ENCODE measurements around the gene OMP. TPM values are rescaled to one million over a fixed set of nuclear protein-coding genes. Genes with fewer than 3 reads are reported as not detected.

The OMP gene
- total RNA-seq, 4 donors from 2014 or later, result not detected

- Histone ChIP-seq H3K36me3 (peaks cover 0 to 14% (median 2%) of the 10 kb centered on the region in 4 donors), H3K9me3 (no peaks in the 10 kb centered on the region), H3K4me3 (no peak overlapping the region), H3K27ac (replicated peaks in 1 of 4) (no peak overlapping the region), H3K4me1 (peaks cover 0 to 39% (median 6%) of the 10 kb centered on the region in 4 donors), H3K27me3 (no peaks in the 10 kb centered on the region)
- no peak for DNase-seq (ENCODE audit: extremely low spot score)
- 100% methylated on average over 2 of the region's 3 CpGs for WGBS
- TF ChIP-seq POLR2A (IDR thresholded peaks at IDR 0.05; ENCODE audit: low read depth), result no peak
- TF ChIP-seq CTCF (IDR thresholded peaks at IDR 0.05), result no peak
- TF ChIP-seq EP300 (IDR thresholded peaks at IDR 0.05), result no peak
- no peak for TF ChIP-seq POLR2AphosphoS5 (IDR thresholded peaks at IDR 0.05)
- intact Hi-C loops (cut with DNase I), result loop anchor here (5.0 kb wide), 1 partner anchor 167 kb away; no protein-coding TSS in a partner anchor
Observed at GRCh38 chr11:77089004-77089545, 13.6 kb upstream of the OMP start.

- Histone ChIP-seq H3K4me1 (peaks cover 4 to 39% (median 6%) of the 10 kb centered on the region in 4 donors), H3K27me3 (no peaks in the 10 kb centered on the region), H3K36me3 (peaks cover 0 to 18% (median under 1%) of the 10 kb centered on the region in 4 donors), H3K4me3 (no peak overlapping the region), H3K9me3 (no peaks in the 10 kb centered on the region), H3K27ac (replicated peaks in 1 of 4) (no peak overlapping the region)
- no peak for DNase-seq (ENCODE audit: extremely low spot score)
- intact Hi-C loops (cut with DNase I), result loop anchor here (1.0 kb wide), 1 partner anchor 42 kb away; no protein-coding TSS in a partner anchor
- TF ChIP-seq POLR2A (IDR thresholded peaks at IDR 0.05; ENCODE audit: low read depth), result no peak
- TF ChIP-seq CTCF (IDR thresholded peaks at IDR 0.05), result no peak
- no peak for TF ChIP-seq EP300 (IDR thresholded peaks at IDR 0.05)
- TF ChIP-seq POLR2AphosphoS5 (IDR thresholded peaks at IDR 0.05), result no peak
- 80% methylated on average over 4 of the region's 4 CpGs for WGBS
Observed at GRCh38 chr11:77090046-77090372, 12.6 kb upstream of the OMP start.

- no peaks in the 10 kb centered on the region for H3K27me3 ChIP-seq
- 63% methylated on average over 12 of the region's 13 CpGs for WGBS
- no peak overlapping the region for H3K27ac ChIP-seq (replicated peaks in 1 of 4)
- no peak overlapping the region for H3K4me3 ChIP-seq
- H3K9me3 ChIP-seq, result no peaks in the 10 kb centered on the region
- no peak for DNase-seq (ENCODE audit: extremely low spot score)
- intact Hi-C loops (cut with DNase I), result loop anchor here (1.0 kb wide), 1 partner anchor 42 kb away; no protein-coding TSS in a partner anchor
- H3K36me3 ChIP-seq, result peaks cover 0 to 17% (median 0%) of the 10 kb centered on the region in 4 donors
- no peak for TF ChIP-seq EP300 (IDR thresholded peaks at IDR 0.05)
- H3K4me1 ChIP-seq, result peaks cover 4 to 43% (median 6%) of the 10 kb centered on the region in 4 donors
Observed at GRCh38 chr11:77090373-77091111, 12.1 kb upstream of the OMP start.

- H3K4me1 ChIP-seq, result peaks cover 4 to 35% (median 6%) of the 10 kb centered on the region in 4 donors
- no peaks in the 10 kb centered on the region for H3K9me3 ChIP-seq
- H3K27ac ChIP-seq (replicated peaks in 1 of 4), result no peak overlapping the region
- no peak for DNase-seq (ENCODE audit: extremely low spot score)
- H3K36me3 ChIP-seq, result peaks cover 0 to 13% (median 0%) of the 10 kb centered on the region in 4 donors
- no peak overlapping the region for H3K4me3 ChIP-seq
- TF ChIP-seq POLR2A (IDR thresholded peaks at IDR 0.05; ENCODE audit: low read depth) (no peak), CTCF (IDR thresholded peaks at IDR 0.05) (peak; percentile 88 to 95 (median 94)), EP300 (IDR thresholded peaks at IDR 0.05) (no peak), POLR2AphosphoS5 (IDR thresholded peaks at IDR 0.05) (peak in 1 of 2 donors; percentile 55)
- WGBS, result 37% methylated on average over 6 of the region's 9 CpGs
- H3K27me3 ChIP-seq, result no peaks in the 10 kb centered on the region
- intact Hi-C loops (cut with DNase I), result no loop called here
Observed at GRCh38 chr11:77091146-77091940, 11.3 kb upstream of the OMP start.

- Histone ChIP-seq H3K27ac (replicated peaks in 1 of 4) (no peak overlapping the region), H3K9me3 (no peaks in the 10 kb centered on the region), H3K4me3 (no peak overlapping the region), H3K27me3 (no peaks in the 10 kb centered on the region), H3K36me3 (peaks cover 0 to 9% (median 0%) of the 10 kb centered on the region in 4 donors), H3K4me1 (peaks cover 4 to 27% (median 6%) of the 10 kb centered on the region in 4 donors)
- intact Hi-C loops (cut with DNase I), result no loop called here
- DNase-seq (ENCODE audit: extremely low spot score), result no peak
- WGBS, result 55% methylated on average over 7 of the region's 7 CpGs
- TF ChIP-seq POLR2AphosphoS5 (IDR thresholded peaks at IDR 0.05) (no peak), CTCF (IDR thresholded peaks at IDR 0.05) (no peak), EP300 (IDR thresholded peaks at IDR 0.05) (no peak), POLR2A (IDR thresholded peaks at IDR 0.05; ENCODE audit: low read depth) (no peak)
Observed at GRCh38 chr11:77092382-77092781, 10.3 kb upstream of the OMP start.
